Measurements from ENCODE around the gene TPSAB1.
"Not testable (repeated sequence)": the region's sequence is repeated elsewhere in the genome, so short reads cannot be mapped to it uniquely, and the experiment has no call there.

The TPSAB1 gene

GRCh38 chr16:1240436-1240835 is at the start of gene TPSAB1:
Gene TPSAB1, plus strand, starts transcription at chr16:1240705. Its CDS starts 234 bp downstream, at chr16:1240939.
- not testable (repeated sequence) for DNase-seq

GRCh38 chr16:1190789-1191188 is 49.7 kb upstream of the TPSAB1 start:
- DNase-seq, result not testable (repeated sequence)

GRCh38 chr16:1192384-1193073 is 48.0 kb upstream of the TPSAB1 start:
- no peak for DNase-seq

- no peak for DNase-seq
Measured at GRCh38 chr16:1193143-1193824, 47.2 kb upstream of the TPSAB1 start.

- no peak for DNase-seq
Measured at GRCh38 chr16:1193825-1194581, 46.5 kb upstream of the TPSAB1 start.

- DNase-seq, result peak; percentile 39
Measured at GRCh38 chr16:1194665-1195392, 45.7 kb upstream of the TPSAB1 start.

- DNase-seq, result no peak
Measured at GRCh38 chr16:1195393-1195666, 45.2 kb upstream of the TPSAB1 start.

GRCh38 chr16:1196494-1196893 is 44.0 kb upstream of the TPSAB1 start:
- no peak for DNase-seq

- no peak for DNase-seq
Measured at GRCh38 chr16:1197237-1197866, 43.2 kb upstream of the TPSAB1 start.

- no peak for DNase-seq
Measured at GRCh38 chr16:1198194-1198593, 42.3 kb upstream of the TPSAB1 start.

- not testable (repeated sequence) for DNase-seq
Measured at GRCh38 chr16:1198671-1199346, 41.7 kb upstream of the TPSAB1 start.

- DNase-seq, result no peak
Measured at GRCh38 chr16:1199347-1200013, 41.0 kb upstream of the TPSAB1 start.

- DNase-seq, result no peak
Measured at GRCh38 chr16:1200014-1200627, 40.4 kb upstream of the TPSAB1 start.

GRCh38 chr16:1201444-1201843 is 39.1 kb upstream of the TPSAB1 start:
- DNase-seq, result no peak

- no peak for DNase-seq
Measured at GRCh38 chr16:1202274-1202673, 38.2 kb upstream of the TPSAB1 start.

- DNase-seq, result no peak
Measured at GRCh38 chr16:1204933-1205332, 35.6 kb upstream of the TPSAB1 start.

- no peak for DNase-seq
Measured at GRCh38 chr16:1206326-1206725, 34.2 kb upstream of the TPSAB1 start.

GRCh38 chr16:1206786-1207185 is 33.7 kb upstream of the TPSAB1 start:
- no peak for DNase-seq

GRCh38 chr16:1208239-1208830 is 32.2 kb upstream of the TPSAB1 start:
- DNase-seq, result no peak

- no peak for DNase-seq
Measured at GRCh38 chr16:1209081-1209480, 31.4 kb upstream of the TPSAB1 start.

- DNase-seq, result no peak
Measured at GRCh38 chr16:1210461-1210860, 30.0 kb upstream of the TPSAB1 start.
